Body of pancreas (tissue), 4 donors: ENCODE data around the gene CCDC34. TPM values are rescaled to one million over a fixed set of nuclear protein-coding genes. Genes with fewer than 3 reads are reported as not detected.

Experiments used
- ATAC-seq: fragments of 150-250 bp; one replicate; pipeline ENCODE4 v1.9.1; 2016
- DNase-seq, 4 donors: peaks; one replicate each; pipeline ENCODE4 v3.0.0-alpha.2; 2019
- H3K27ac ChIP-seq, 4 donors: fragments of 200-600 bp; sonication (generic); 1 replicate in 3 of 4; 2 replicates in 1 of 4; pipeline versions ENCODE4 v1.5.1 to v1.6.1; 2016 to 2019; ENCODE audit warnings: mild to moderate bottlenecking in 1 of 4, mixed read lengths in 1 of 4, moderate library complexity in 1 of 4
- H3K27me3 ChIP-seq, 2 donors: fragments of 200-600 bp; sonication (generic); one replicate each; pipeline ENCODE4 v1.6.0; 2016; ENCODE audit warnings: mild to moderate bottlenecking in 1 of 2
- H3K36me3 ChIP-seq, 2 donors: fragments of 200-600 bp; sonication (generic); replicated peaks in 1 of 2; 2 replicates each; pipeline ENCODE4 v1.5.1; 2016; ENCODE audit warnings: low read depth in 2 of 2; ENCODE audit not compliant: insufficient read depth in 1 of 2
- H3K4me1 ChIP-seq: fragments of 200-600 bp; sonication (generic); one replicate; pipeline ENCODE4 v1.6.0; 2016
- H3K4me3 ChIP-seq, 2 donors: fragments of 200-600 bp; sonication (generic); 1 replicate in 1 of 2; 2 replicates in 1 of 2; pipeline ENCODE4 v1.5.1; 2016 to 2019
- H3K9me3 ChIP-seq, 3 donors: fragments of 200-600 bp; sonication (generic); 1 replicate in 2 of 3; 2 replicates in 1 of 3; pipeline ENCODE4 v1.5.1; 2016
- CTCF ChIP-seq, 7 experiments: fragments of 450-650 bp in 4 of 7; fragments of 200-600 bp in 3 of 7; sonication (generic) in 3 of 7; IDR thresholded peaks; one replicate each; pipeline ENCODE4 v1.5.1; 2016 to 2019; ENCODE audit warnings: antibody characterized with exemption in 7 of 7
- POLR2A ChIP-seq, 3 donors: fragments of 450-650 bp; IDR thresholded peaks; one replicate each; pipeline ENCODE4 v1.6.1; 2016; ENCODE audit warnings: antibody characterized with exemption in 3 of 3, mild to moderate bottlenecking in 2 of 3
- WGBS, 2 donors: methylation state at CpG; one replicate each; pipeline ENCODE4 v1.1.5; 2017; 5-methylcytosine and 5-hydroxymethylcytosine counted together
- intact Hi-C: fragments of 100-400 bp; cut with DNase I; formaldehyde crosslinking; loops from one replicate; pipeline ENCODE4 v1.15.1; 2023
- total RNA-seq, 2 donors: library from RNA; depleted of rRNA; stranded (reverse); fragments of >200 nt; gene quantifications; one replicate each; pipeline ENCODE4 v1.1.0, GENCODE V29; 2016

Gene CCDC34
- total RNA-seq = 1 to 10 TPM; 3.6 to 5.9 TPM

- Histone ChIP-seq H3K27me3 (no peaks in the 10 kb centered on the region), H3K9me3 (no peaks in the 10 kb centered on the region), H3K4me1 (peaks cover 55% of the 10 kb centered on the region), H3K27ac (peak within 1 kb of the TSS in 3 of 4 donors; percentile 57 to 81 (median 80)), H3K4me3 (peak within 1 kb of the TSS; percentile 48 to 50), H3K36me3 (peaks cover 0 to under 1% of the 10 kb centered on the region in 2 donors)
- DNase-seq (peak; percentile 92 to 94 (median 94)), ATAC-seq (peak; percentile 99)
- intact Hi-C loops = no loop called here
- WGBS, 2 donors = 1 to 3% methylated on average over 27 to 57 of the region's 57 CpGs
- peak; percentile 12 to 62 (median 59) for TF ChIP-seq POLR2A (IDR thresholded peaks at IDR 0.05)
- TF ChIP-seq CTCF (IDR thresholded peaks at IDR 0.05) = no peak
Observed at GRCh38 chr11:27362749-27363575, at the start of gene CCDC34. Gene CCDC34, minus strand, starts transcription at chr11:27363215. Its CDS starts 21 bp downstream, at chr11:27363194.

GRCh38 chr11:27412192-27412691 lies 49.2 kb upstream of the CCDC34 start:
- TF ChIP-seq CTCF (IDR thresholded peaks at IDR 0.05) (no peak), POLR2A (IDR thresholded peaks at IDR 0.05) (no peak)
- H3K36me3 ChIP-seq = no peaks in the 10 kb centered on the region
- no peak overlapping the region for H3K27ac ChIP-seq
- DNase-seq (no peak), ATAC-seq (no peak)
- no peaks in the 10 kb centered on the region for H3K27me3 ChIP-seq
- H3K4me1 ChIP-seq = peaks cover 78% of the 10 kb centered on the region
- H3K4me3 ChIP-seq = no peak overlapping the region
- no peaks in the 10 kb centered on the region for H3K9me3 ChIP-seq
- intact Hi-C loops = no loop called here

- Histone ChIP-seq H3K4me3 (no peak overlapping the region), H3K27ac (no peak overlapping the region), H3K9me3 (no peaks in the 10 kb centered on the region), H3K4me1 (peaks cover 78% of the 10 kb centered on the region), H3K36me3 (no peaks in the 10 kb centered on the region), H3K27me3 (no peaks in the 10 kb centered on the region)
- ATAC-seq (no peak), DNase-seq (no peak)
- intact Hi-C loops = no loop called here
- TF ChIP-seq CTCF (IDR thresholded peaks at IDR 0.05) = no peak
- no peak for TF ChIP-seq POLR2A (IDR thresholded peaks at IDR 0.05)
Observed at GRCh38 chr11:27411328-27411727, 48.3 kb upstream of the CCDC34 start.

- intact Hi-C loops = no loop called here
- no peaks in the 10 kb centered on the region for H3K36me3 ChIP-seq
- H3K27ac ChIP-seq = no peak overlapping the region
- no peaks in the 10 kb centered on the region for H3K9me3 ChIP-seq
- ATAC-seq = no peak
- TF ChIP-seq CTCF (IDR thresholded peaks at IDR 0.05) = no peak
- no peak for TF ChIP-seq POLR2A (IDR thresholded peaks at IDR 0.05)
- H3K4me3 ChIP-seq = no peak overlapping the region
- WGBS, 2 donors = 86 to 95% methylated on average over 1 of the region's 1 CpG
- peaks cover 78% of the 10 kb centered on the region for H3K4me1 ChIP-seq
- H3K27me3 ChIP-seq = no peaks in the 10 kb centered on the region
- no peak for DNase-seq
Observed at GRCh38 chr11:27410272-27410671, 47.3 kb upstream of the CCDC34 start.
